HCEC 1CT (cell line): ENCODE data around the gene TMC2.

Experiments
- DNase-seq: peaks from one replicate; pipeline ENCODE4 v3.0.0-alpha.2; 2017

TMC2 gene

DNA sequence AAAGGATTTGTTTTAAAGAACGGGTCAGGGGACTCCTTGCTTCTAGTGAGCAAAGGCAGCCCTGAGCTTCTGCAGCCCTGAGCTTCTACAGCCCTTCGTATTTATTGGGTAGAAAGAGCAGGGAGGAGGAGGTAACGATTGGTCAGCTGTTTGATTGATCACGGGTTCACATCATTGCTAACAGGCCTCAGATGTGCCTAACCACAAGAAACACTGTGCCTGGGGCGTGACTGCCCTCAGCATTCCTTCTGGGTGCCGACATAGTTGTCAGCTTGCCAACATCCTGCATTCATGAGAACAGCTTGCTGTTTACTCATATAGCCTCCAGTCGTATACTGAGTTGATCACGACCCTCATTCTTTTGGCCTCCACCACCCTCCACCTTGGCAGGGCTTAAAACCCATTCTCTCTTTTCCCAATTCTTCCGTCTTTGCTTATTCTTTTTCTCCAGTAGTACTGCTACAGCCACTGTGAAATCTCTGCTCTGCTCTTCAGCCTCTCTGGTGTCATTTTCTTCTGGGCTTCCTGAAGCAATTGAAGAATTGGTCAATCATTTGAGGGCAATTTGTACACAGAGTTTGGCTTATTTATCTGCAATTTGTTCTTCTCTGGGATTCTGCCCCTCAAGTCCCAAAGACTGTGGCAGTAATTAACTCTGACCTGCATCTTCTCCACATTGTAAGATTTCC, 90.6 kb downstream of the TMC2 start:
- peak; percentile 74 for DNase-seq

DNA sequence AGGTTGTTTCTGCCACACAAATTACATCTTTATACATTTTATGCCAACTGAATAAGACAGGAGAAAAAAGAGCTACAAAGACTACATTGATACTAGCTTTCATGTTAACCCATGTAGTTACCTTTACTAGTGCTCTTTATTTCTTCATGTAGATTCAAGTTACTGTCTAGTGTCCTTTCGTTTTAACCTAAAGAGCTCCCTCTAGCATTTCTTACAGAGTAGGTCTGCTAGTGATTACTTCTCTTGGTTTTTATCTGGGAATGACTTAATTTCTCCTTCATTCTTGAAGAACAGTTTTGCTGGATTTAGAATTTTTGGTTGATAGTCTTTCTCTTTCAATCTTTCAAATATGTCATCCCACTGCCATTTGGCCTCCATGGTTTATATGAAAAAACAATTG, 94.9 kb downstream of the TMC2 start:
- DNase-seq = peak; percentile 38

DNA sequence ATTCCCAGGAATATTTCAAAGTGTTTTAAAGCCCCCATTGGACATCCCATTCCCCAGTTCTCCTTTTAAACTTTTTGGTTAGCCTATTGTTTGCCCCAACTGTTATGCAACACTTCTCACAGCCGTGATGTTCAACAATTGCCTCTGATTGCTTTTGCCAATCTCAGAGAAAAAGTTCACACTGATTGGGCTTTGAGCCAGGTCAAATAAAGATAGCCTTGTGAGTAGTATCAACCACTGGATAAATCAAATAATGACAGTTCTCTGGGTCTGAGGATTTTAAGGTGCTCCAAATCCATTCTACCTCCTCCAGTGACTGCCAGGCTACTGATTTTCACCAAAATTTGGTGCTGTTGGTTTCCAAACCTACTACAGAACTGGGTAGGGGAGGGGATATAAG, 97.0 kb downstream of the TMC2 start:
- DNase-seq = no peak

DNA sequence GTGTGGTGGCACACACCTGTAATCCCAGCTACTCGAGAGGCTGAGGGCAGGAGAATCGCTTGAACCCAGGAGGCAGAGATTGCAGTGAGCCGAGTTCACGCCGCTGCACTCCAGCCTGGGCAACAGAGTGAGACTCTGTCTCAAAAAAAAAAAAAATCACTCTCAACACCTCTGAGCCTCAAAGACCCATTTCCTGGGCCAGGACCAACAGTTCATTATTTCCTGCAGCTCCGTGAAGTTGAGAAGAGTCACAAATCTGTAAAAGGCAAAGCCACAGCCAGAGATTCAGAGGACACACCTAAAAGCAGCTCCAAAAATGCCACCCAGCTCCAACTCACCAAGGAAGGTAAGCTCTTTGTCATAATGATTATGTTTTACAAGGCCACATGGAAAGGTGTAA, 100.9 kb downstream of the TMC2 start:
- DNase-seq = no peak

DNA sequence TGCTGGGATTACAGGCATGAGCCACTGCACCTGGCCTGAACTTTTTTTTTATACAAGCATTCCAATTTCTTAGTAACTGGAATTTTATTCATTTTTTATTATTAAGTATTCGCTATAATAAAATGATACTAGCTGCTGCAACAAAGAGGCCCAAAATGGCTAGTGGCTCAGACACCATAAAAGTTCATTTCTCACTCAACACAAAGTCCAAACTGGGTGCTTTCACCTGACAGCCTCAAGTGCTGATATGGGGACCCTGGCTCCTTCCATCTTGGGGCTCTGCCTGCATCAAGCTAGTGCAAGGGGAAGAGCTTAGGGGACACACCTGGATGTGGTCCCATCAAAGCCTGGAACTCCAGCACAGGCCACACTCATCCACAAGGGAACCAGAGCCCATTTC, 103.9 kb downstream of the TMC2 start:
- no peak for DNase-seq

DNA sequence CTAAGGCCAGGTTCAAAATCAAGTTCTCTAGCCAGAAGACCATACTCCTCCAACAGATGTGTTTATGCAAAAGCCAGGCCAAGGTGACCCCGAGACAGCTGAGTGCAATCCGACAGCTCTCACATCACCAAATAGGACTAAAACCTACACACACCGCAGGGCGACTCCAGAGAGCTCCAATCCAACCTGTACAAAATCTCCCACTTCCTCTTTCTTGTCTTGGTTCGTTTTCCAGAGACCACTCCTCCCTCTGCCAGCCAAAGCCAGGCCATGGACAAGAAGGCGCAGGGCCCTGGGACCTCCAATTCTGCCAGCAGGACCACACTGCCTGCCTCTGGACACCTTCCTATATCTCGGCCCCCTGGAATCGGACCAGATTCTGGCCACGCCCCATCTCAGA, 104.5 kb downstream of the TMC2 start:
- no peak for DNase-seq

DNA sequence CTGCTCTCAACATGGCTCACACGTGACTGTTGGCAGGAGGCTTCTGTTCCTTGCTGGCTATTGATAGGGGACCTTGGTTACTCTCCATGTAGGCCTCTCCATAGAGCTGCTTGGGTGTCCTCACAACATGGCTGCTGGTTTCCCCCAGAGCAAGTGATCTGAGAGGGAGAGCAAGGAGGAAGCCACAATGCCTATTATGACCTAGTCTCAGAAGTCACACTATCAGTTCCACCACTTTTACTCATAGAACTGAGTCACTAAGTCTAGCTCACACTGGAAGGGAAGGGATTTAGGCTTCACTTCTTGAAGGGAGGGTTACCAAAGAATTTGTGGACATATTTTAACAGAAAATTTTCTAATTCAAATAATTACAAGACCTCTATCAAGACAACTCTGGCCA, 107.3 kb downstream of the TMC2 start:
- DNase-seq = no peak

DNA sequence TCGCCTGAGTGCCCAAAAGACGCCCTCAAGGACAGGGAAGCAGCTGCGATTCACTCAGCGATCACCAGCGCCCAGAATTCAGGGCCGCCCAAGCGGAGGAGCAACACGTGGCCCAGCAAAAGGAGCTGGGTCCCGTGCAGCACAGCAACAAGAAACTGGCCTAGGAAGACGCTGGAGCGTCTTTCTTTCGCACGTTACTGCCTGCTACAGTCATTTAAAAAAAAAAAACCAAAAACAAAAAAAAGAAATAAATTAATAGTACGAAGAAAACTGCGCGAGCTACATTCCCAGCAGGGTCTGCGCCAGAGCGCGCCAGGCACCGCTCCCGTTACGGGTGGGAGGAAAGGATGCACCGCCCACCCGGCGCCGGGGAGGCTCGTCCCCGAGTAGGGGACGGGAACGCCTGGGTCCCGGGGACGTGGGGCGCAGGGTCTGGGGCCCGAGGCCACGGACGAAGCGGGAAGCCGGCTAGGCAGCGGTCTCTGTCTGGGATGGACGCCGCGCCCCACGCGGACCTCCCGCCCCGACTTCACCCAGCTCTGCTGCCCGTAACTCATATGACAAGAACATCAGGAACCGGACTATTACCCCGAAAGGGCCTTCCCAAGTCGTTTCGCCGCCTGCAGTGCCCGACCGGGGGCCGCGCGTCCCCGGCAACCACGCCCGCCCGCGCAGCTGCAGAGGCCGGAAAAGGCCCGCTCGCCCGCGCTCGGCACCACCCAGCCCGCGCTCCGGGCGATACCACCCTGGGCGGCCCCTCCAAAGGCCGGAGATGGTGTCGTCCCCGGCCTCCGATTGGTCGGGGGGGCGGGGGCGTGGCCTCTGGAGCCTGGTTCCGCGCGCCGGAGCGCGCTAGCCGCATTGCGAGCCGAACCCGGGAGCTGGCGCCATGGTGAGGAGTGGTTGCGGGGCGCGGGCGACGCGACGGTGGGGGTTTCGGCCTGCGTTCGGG, 115.7 kb downstream of the TMC2 start, which contains the start of gene NOP56:
TSS of gene NOP56 (plus strand) at position 861 of the 952 bp plus-strand sequence. CDS start at position 890, 29 bp downstream.
- DNase-seq = peak; percentile 88

DNA sequence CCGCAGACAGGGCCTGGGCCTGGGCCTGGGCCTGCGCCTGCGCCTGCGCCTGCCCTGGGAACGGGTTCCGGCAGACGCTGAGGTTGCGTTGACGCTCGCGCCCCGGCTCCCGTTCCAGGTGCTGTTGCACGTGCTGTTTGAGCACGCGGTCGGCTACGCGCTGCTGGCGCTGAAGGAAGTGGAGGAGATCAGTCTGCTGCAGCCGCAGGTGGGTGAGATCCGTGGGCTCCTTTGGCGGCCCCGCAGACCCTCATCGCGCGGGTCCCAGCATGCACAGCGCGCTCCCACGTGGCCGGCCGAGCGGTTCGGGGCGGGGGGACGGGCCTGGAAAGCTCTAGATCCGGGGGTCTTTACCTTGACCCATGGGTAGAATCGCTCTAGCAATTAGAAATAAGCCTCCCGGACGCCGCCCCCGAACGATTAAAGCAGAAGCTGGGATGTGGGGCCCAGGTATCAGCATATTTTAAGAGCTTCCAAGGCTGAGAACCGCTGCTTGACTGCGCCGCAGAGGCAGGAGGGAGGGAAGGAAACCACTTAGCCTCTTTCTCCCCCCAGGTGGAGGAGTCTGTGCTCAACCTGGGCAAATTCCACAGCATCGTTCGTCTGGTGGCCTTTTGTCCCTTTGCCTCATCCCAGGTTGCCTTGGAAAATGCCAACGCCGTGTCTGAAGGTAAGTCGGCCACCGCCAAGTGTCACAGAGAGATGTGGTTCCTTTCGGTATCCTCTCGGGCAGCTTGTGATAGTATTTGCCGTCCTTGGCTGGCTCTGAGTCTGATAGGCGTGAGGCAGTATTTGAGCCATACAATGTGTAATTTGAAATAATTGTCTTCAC, 116.6 kb downstream of the TMC2 start:
- DNase-seq = peak; percentile 24

DNA sequence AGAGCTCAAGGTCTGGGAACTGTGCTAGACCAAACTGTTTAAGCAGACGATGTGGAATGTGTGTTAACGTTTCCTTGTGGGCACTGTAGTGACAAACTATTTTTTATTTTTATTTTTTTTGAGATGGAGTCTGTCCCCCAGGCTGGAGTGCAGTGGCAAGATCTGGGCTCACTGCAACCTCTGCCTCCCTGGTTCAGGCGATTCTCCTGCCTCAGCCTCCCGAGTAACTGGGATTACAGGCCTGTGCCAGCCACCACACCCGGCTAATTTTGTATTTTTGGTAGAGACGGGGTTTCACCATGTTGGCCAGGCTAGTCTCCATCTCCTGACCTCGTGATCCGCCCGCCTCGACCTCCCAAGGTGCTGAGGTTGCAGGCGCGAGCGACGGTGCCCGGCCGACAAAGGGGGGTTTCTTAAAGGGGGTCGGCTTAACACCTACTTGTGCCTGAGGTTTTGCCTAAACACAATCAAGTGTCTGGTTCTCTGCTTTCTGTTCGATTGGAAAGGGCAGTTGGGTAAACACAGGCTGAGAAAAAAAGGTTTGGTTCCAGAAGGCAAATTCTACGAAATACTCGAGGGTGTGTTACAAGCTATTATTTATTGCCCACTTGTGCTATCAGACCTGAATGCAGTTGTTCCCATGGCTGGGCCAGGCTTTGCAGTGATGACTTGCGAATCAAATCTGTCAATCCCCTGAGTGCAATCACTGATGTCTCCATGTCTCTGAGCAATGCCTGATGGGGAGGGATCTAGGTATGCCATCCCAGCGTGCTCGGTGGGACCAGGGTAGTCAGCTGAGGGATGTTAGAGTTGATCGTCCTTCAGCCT, 117.4 kb downstream of the TMC2 start:
- DNase-seq = no peak

DNA sequence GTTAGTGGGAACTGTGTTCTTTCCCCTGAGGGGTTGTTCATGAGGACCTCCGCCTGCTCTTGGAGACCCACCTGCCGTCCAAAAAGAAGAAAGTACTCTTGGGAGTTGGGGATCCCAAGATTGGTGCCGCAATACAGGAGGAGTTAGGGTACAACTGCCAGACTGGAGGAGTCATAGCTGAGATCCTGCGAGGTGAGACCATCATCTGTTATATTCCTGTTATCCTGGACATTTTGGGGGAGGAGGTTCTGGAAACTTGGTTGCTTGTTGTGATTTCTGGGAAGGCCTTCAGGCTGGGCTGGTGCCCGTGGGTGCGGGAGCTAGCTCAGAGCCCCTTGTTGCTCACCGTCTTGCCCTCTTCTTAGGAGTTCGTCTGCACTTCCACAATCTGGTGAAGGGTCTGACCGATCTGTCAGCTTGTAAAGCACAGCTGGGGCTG, 118.0 kb downstream of the TMC2 start:
- DNase-seq = no peak

DNA sequence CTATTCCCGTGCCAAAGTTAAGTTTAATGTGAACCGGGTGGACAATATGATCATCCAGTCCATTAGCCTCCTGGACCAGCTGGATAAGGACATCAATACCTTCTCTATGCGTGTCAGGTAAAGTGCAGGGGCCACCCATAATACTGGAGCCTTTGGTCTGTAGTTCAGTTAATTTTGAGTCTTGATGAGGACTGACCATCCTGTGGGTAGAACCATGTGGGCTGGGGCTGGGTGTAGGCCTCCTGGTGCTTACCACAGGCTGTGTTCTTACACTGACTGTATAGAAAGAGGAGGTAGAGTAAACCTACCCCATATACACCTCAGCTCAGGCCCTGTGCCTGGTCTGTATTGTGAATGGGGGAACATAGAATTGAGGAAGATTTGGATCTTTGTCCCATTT, 118.5 kb downstream of the TMC2 start:
- no peak for DNase-seq

DNA sequence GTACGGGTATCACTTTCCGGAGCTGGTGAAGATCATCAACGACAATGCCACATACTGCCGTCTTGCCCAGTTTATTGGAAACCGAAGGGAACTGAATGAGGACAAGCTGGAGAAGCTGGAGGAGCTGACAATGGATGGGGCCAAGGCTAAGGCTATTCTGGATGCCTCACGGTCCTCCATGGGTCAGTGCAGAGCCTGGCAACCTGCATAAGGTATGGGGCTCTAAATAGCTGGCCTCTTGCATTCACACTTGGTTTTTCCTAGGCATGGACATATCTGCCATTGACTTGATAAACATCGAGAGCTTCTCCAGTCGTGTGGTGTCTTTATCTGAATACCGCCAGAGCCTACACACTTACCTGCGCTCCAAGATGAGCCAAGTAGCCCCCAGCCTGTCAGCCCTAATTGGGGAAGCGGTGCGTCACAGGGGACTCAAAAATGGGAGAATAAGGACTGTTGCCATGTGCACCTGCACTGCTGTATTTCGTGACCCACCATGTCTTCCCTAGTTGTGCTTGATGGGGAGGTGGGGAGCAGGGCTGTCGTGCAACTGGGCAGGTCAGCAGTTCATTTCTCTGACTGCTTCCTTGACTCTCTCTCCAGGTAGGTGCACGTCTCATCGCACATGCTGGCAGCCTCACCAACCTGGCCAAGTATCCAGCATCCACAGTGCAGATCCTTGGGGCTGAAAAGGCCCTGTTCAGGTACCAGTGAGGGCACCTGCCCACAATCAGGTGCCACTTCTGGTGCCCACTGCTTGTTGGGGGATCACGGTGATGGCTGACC, 119.2 kb downstream of the TMC2 start:
- no peak for DNase-seq

DNA sequence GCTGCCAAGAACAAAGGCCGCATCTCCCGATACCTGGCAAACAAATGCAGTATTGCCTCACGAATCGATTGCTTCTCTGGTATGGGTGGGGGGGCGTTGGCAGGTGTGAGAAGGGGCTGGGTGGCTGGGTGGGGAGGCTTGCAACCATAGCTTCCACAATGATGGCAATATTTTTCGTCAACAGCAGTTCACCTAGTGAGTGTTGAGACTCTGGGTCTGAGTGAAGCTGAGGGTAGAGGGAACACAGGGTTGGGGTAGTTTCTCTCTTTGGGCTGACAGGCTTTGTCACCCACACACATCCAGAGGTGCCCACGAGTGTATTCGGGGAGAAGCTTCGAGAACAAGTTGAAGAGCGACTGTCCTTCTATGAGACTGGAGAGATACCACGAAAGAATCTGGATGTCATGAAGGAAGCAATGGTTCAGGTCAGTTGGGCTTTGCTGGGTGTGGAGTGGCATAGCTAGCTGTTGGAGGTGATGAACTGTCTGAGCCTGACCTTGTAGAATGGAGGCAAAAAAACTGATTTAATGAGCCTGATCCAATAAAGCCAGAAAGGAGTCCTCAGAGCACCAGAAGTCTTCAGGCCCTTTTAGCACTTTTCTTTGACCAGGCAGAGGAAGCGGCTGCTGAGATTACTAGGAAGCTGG, 120.2 kb downstream of the TMC2 start:
- no peak for DNase-seq

DNA sequence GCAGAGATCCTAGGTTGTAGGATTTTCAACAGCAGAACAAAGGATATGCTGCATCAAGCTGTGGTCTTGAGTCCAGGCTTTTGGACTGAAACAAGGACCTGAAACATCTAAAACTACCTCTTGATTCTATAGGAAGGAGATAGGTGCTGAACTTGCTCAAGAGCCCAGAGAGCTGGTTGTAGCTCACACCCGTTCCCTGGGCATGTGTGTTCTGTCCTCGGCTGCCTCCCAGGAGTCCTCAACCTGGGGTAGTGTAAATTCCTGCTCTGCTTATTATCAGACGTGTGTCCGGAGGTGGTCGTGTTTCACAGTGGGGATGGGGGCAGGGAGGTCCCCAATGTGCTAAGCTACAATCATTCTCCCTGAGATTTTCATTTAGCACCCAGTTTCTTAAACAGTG, 120.9 kb downstream of the TMC2 start:
- DNase-seq = no peak

DNA sequence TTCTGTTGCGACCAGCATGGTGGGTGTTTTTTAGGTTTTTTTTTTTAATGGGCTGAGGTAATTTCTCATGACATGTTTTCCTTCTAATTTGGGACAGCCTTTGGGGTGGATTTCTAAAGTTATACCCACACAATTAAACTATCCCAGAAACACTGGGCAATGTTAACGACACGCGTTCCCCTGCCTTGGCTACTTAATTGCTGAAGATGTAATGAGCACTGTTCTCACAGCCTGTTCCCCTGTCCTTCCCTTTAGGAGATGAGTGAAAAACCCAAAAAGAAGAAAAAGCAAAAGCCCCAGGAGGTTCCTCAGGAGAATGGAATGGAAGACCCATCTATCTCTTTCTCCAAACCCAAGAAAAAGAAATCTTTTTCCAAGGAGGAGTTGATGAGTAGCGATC, 121.3 kb downstream of the TMC2 start:
- no peak for DNase-seq

DNA sequence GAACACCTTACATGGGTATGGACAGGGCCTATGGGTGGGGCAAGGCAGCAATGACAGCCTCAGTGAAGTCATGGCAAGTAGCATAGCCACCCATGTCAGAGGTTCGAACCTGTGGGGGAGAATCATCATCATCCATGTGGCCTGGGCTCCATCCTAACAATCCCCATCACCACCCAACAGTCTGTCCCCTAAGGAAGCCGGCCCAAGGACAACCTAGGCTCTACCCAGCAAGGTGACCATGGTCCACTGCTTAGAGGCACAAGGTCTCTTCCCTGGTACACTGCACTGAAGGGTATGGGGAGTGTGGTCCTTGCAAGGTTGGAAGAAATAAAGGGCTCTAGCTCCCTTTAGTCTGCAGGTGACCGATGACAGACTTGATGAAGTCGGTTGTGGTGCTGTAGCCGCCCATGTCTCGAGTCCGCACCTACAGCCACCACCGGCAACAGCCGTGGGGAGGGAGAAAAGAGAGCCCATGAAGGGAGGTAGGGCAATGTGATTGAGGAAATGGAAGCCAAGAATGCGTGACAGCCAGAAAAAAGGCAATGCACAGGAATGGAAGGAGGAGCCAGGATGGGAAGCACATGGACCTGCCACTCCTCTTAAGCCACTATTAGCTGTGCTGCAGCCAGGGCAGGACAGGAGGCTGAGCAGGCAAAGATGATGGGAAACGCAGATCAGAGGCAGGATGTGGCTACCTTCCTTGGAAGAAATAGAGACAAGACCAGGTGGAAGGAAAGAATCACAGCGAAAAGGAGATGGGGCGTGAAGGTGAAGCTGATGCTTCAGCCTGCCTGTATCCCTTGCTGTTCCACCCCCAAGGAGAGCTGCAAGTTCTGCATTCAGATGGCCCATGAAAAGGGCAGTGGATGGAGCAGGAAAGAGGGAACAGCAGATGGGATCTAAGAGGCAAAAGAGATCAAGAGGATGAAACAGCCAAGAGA, 122.3 kb downstream of the TMC2 start:
- DNase-seq = peak; percentile 14

DNA sequence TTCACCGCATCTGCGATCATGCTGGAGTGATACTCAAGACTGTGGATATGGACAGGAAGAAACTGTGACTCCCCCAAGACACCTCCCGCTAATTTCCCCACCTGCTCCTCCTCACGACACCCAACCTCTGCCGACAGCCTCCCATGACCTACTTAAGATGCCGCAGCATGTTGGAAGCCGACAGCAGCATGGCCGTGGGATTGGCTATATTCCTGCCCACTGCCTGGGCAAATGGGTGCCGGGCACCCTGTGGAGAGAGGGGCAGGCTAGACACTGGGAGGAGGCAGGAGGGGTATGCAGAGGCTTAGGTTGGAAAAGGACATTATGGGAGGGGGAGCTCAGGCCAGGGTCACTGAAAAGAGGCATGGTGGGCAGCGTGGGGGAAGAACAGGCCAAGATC, 123.2 kb downstream of the TMC2 start:
- DNase-seq = no peak

DNA sequence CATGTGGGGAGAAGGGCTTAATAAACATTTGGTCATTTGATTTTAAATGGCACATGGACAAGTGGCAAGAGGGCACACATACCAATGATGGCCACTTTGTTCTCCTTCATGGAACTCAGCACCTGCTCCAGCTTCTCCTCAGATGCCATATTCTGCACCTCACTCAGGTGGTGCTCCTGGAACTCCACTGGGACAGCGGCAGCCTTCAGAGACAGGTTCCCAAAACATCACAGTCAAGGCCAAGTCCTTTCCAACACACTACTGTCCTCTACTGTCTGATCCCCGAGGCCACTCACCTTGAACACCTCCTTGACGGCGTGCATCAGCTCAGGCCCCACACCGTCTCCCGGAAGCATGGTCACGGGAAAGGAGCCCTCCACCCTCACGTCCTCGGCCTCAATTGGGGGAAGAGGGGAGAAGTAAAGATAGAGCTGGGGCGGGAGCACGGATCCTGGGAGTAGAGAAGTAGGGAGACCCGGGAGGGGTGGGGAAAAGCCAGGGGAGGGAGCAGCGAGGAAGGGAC, 127.1 kb downstream of the TMC2 start:
- no peak for DNase-seq
